Left ventricle myocardium inferior (tissue), 1 donor: Measurements from ENCODE around the gene MAML2. TPM values are rescaled to one million over a fixed set of nuclear protein-coding genes. Genes with fewer than 3 reads are reported as not detected.

Experiments used
- DNase-seq: peaks from one replicate; pipeline ENCODE4 v3.0.0-alpha.2; 2020
- H3K27ac ChIP-seq: fragments of 200-600 bp; replicated peaks from 2 replicates; pipeline ENCODE4 v1.8.0; 2021
- H3K27me3 ChIP-seq: fragments of 200-600 bp; 2 replicates; pipeline ENCODE4 v1.8.0; 2021; ENCODE audit warnings: low read depth
- H3K36me3 ChIP-seq: fragments of 200-600 bp; 2 replicates; pipeline ENCODE4 v1.8.0; 2021
- H3K4me1 ChIP-seq: fragments of 200-600 bp; 2 replicates; pipeline ENCODE4 v1.8.0; 2021
- H3K4me3 ChIP-seq: fragments of 200-600 bp; 2 replicates; pipeline ENCODE4 v1.8.0; 2021; ENCODE audit warnings: mild to moderate bottlenecking, moderate library complexity
- H3K9me3 ChIP-seq: fragments of 200-600 bp; replicated peaks from 2 replicates; pipeline ENCODE4 v1.8.0; 2021
- CTCF ChIP-seq: fragments of 200-600 bp; IDR thresholded peaks from 2 replicates; pipeline ENCODE4 v1.8.0; 2021; ENCODE audit warnings: antibody characterized with exemption, mild to moderate bottlenecking, borderline replicate concordance
- intact Hi-C: fragments of 100-400 bp; cut with micrococcal nuclease; formaldehyde crosslinking; loops from one replicate; pipeline ENCODE4 v1.11.0; 2022
- total RNA-seq: library from RNA; stranded (reverse); fragmentation: NEBNext Ultra II Directional; extraction: Animal tissue kit (Norgen Biotek cat#: 25700); gene quantifications from one replicate; pipeline ENCODE4 v1.2.1, GENCODE V29; 2021
- donor health status: DM: no; HTN: yes; CAD: no; lungs with severe emphysema.

Gene MAML2
- total RNA-seq, 1 donor from 2014 or later = 4.5 TPM

GRCh38 chr11:96124155-96124554 lies 218.8 kb downstream of the MAML2 start:
- Histone ChIP-seq H3K9me3 (no peaks in the 10 kb centered on the region), H3K27ac (no peak overlapping the region), H3K4me3 (no peak overlapping the region), H3K4me1 (peaks cover 18% of the 10 kb centered on the region), H3K36me3 (no peaks in the 10 kb centered on the region), H3K27me3 (no peaks in the 10 kb centered on the region)
- DNase-seq = no peak
- intact Hi-C loops = no loop called here
- no peak for TF ChIP-seq CTCF

- no peak for DNase-seq
- peaks cover 18% of the 10 kb centered on the region for H3K4me1 ChIP-seq
- no peak overlapping the region for H3K27ac ChIP-seq
- no peak for TF ChIP-seq CTCF
- H3K27me3 ChIP-seq = no peaks in the 10 kb centered on the region
- H3K4me3 ChIP-seq = no peak overlapping the region
- no peaks in the 10 kb centered on the region for H3K36me3 ChIP-seq
- intact Hi-C loops = no loop called here
- H3K9me3 ChIP-seq = no peaks in the 10 kb centered on the region
Measured at GRCh38 chr11:96123301-96123700, 219.7 kb downstream of the MAML2 start.

- no peaks in the 10 kb centered on the region for H3K9me3 ChIP-seq
- H3K4me1 ChIP-seq = peaks cover 14% of the 10 kb centered on the region
- no peaks in the 10 kb centered on the region for H3K36me3 ChIP-seq
- intact Hi-C loops = no loop called here
- TF ChIP-seq CTCF = no peak
- DNase-seq = no peak
- no peaks in the 10 kb centered on the region for H3K27me3 ChIP-seq
- no peak overlapping the region for H3K4me3 ChIP-seq
- no peak overlapping the region for H3K27ac ChIP-seq
Measured at GRCh38 chr11:96122601-96123074, 220.4 kb downstream of the MAML2 start.

- DNase-seq = no peak
- H3K27me3 ChIP-seq = no peaks in the 10 kb centered on the region
- TF ChIP-seq CTCF = no peak
Measured at GRCh38 chr11:96119211-96119610, 223.8 kb downstream of the MAML2 start.

GRCh38 chr11:96116376-96116775 lies 226.6 kb downstream of the MAML2 start:
- TF ChIP-seq CTCF = no peak
- intact Hi-C loops = no loop called here
- no peak overlapping the region for H3K4me3 ChIP-seq
- H3K27ac ChIP-seq = no peak overlapping the region
- no peaks in the 10 kb centered on the region for H3K27me3 ChIP-seq
- H3K36me3 ChIP-seq = no peaks in the 10 kb centered on the region
- H3K9me3 ChIP-seq = no peaks in the 10 kb centered on the region
- DNase-seq = no peak
- peaks cover 12% of the 10 kb centered on the region for H3K4me1 ChIP-seq

More at GRCh38 chr11:96119211-96119610, 223.8 kb downstream of the MAML2 start:
- no peaks in the 10 kb centered on the region for H3K9me3 ChIP-seq
- H3K4me3 ChIP-seq = no peak overlapping the region
- intact Hi-C loops = no loop called here
- H3K27ac ChIP-seq = no peak overlapping the region
- H3K4me1 ChIP-seq = no peaks in the 10 kb centered on the region
- no peaks in the 10 kb centered on the region for H3K36me3 ChIP-seq
